IMR-90 (cell line): Measurements from ENCODE around the gene RAPGEF5.

Source experiments
- BHLHE40 ChIP-seq: fragments of 150-350 bp; IDR thresholded peaks from 2 replicates; pipeline ENCODE4 v1.6.1; 2016; ENCODE audit warnings: mild to moderate bottlenecking, low read depth, low read length
- FOS ChIP-seq: fragments of 150-350 bp; IDR thresholded peaks from 2 replicates; pipeline ENCODE4 v1.6.1; 2016; ENCODE audit warnings: low read depth, low read length
- MAFK ChIP-seq: IDR thresholded peaks from 2 replicates; pipeline ENCODE4 v1.6.1; 2012; ENCODE audit warnings: low read depth, low read length, improper control_type of control experiment
- MAZ ChIP-seq: IDR thresholded peaks from 2 replicates; pipeline ENCODE4 v1.6.1; 2012; ENCODE audit warnings: low read depth, mild to moderate bottlenecking, low read length, improper control_type of control experiment, moderate library complexity, borderline replicate concordance
- MXI1 ChIP-seq: IDR thresholded peaks from 2 replicates; pipeline ENCODE4 v1.6.1; 2012; ENCODE audit warnings: low read depth, mild to moderate bottlenecking, low read length, moderate library complexity, borderline replicate concordance
- NFE2L2 ChIP-seq: fragments of 150-350 bp; IDR thresholded peaks from 2 replicates; pipeline ENCODE4 v1.6.1; 2016; ENCODE audit warnings: low read depth, mild to moderate bottlenecking, low read length
- POLR2A ChIP-seq: IDR thresholded peaks from 2 replicates; pipeline ENCODE4 v1.6.1; 2012; ENCODE audit warnings: mild to moderate bottlenecking, low read depth, low read length
- RAD21 ChIP-seq: IDR thresholded peaks from 2 replicates; pipeline ENCODE4 v1.6.1; 2012; ENCODE audit warnings: low read length, improper control_type of control experiment
- RCOR1 ChIP-seq: IDR thresholded peaks from 2 replicates; pipeline ENCODE4 v1.6.1; 2012; ENCODE audit warnings: mild to moderate bottlenecking, low read length, improper control_type of control experiment; ENCODE audit not compliant: insufficient replicate concordance
- RFX5 ChIP-seq: IDR thresholded peaks from 2 replicates; pipeline ENCODE4 v1.8.0; 2012; ENCODE audit warnings: low read depth, mild to moderate bottlenecking, low read length, moderate library complexity
- TF ChIP-seq, protein P1 (sequence below): conservative IDR thresholded peaks from 2 replicates; pipeline ENCODE4 v1.5.1; 2012; ENCODE audit warnings: mild to moderate bottlenecking, low read depth, low read length, improper control_type of control experiment
- TF ChIP-seq, protein P2 (sequence below): fragments of 150-350 bp; IDR thresholded peaks from 2 replicates; pipeline ENCODE4 v1.6.1; 2017; ENCODE audit warnings: mild to moderate bottlenecking, antibody characterized with exemption, low read length, low read depth
- TF ChIP-seq, protein P3 (sequence below): fragments of 150-350 bp; IDR thresholded peaks from 2 replicates; pipeline ENCODE4 v1.6.1; 2016; ENCODE audit warnings: low read depth, mild to moderate bottlenecking, low read length, moderate library complexity, borderline replicate concordance

DNA sequence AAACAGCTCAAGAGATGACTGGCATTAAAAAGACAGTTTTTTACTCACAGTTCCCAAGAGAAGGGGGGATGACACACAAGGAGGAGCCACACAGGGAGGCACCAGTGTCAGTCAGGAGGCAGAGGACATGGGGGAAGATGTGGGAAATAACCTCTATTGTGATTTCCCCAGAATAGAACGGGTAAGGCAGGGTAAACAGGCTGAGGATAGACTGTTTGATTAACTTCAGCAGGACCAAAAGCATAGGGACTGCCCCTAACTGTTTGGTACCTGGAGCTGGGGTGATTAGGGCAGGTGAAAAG, 60.7 kb downstream of the RAPGEF5 start:
- TF ChIP-seq, protein P1, sequence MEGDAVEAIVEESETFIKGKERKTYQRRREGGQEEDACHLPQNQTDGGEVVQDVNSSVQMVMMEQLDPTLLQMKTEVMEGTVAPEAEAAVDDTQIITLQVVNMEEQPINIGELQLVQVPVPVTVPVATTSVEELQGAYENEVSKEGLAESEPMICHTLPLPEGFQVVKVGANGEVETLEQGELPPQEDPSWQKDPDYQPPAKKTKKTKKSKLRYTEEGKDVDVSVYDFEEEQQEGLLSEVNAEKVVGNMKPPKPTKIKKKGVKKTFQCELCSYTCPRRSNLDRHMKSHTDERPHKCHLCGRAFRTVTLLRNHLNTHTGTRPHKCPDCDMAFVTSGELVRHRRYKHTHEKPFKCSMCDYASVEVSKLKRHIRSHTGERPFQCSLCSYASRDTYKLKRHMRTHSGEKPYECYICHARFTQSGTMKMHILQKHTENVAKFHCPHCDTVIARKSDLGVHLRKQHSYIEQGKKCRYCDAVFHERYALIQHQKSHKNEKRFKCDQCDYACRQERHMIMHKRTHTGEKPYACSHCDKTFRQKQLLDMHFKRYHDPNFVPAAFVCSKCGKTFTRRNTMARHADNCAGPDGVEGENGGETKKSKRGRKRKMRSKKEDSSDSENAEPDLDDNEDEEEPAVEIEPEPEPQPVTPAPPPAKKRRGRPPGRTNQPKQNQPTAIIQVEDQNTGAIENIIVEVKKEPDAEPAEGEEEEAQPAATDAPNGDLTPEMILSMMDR, result no peak
- TF ChIP-seq MAFK, result no peak
- TF ChIP-seq, protein P2, sequence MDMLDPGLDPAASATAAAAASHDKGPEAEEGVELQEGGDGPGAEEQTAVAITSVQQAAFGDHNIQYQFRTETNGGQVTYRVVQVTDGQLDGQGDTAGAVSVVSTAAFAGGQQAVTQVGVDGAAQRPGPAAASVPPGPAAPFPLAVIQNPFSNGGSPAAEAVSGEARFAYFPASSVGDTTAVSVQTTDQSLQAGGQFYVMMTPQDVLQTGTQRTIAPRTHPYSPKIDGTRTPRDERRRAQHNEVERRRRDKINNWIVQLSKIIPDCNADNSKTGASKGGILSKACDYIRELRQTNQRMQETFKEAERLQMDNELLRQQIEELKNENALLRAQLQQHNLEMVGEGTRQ, result no peak
- TF ChIP-seq RFX5, result no peak
- TF ChIP-seq, protein P3, sequence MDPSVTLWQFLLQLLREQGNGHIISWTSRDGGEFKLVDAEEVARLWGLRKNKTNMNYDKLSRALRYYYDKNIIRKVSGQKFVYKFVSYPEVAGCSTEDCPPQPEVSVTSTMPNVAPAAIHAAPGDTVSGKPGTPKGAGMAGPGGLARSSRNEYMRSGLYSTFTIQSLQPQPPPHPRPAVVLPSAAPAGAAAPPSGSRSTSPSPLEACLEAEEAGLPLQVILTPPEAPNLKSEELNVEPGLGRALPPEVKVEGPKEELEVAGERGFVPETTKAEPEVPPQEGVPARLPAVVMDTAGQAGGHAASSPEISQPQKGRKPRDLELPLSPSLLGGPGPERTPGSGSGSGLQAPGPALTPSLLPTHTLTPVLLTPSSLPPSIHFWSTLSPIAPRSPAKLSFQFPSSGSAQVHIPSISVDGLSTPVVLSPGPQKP, result no peak
- no peak for TF ChIP-seq POLR2A
- no peak for TF ChIP-seq RCOR1
- TF ChIP-seq MAZ, result no peak
- TF ChIP-seq RAD21, result no peak
- no peak for TF ChIP-seq FOS
- TF ChIP-seq MXI1, result no peak
- TF ChIP-seq NFE2L2, result no peak
- no peak for TF ChIP-seq BHLHE40
